ENCODE data around the gene PPM1H. TPM values are rescaled to one million over a fixed set of nuclear protein-coding genes. Genes with fewer than 3 reads are reported as not detected.

PPM1H gene
- 6.3 to 8.1 TPM (median 7.0 TPM) in 5 replicates for total RNA-seq (2022; extraction: Qiagen RNA extraction)

GRCh38 chr12:62934799-62935674, at the start of gene PPM1H:
Gene PPM1H, minus strand, starts transcription at chr12:62935150. Its CDS starts 414 bp downstream, at chr12:62934736.

Other genes starting within 250 kb of the PPM1H start
- gene AVPR1A, start 216.1 kb upstream of the PPM1H start, total RNA-seq (2022; extraction: Qiagen RNA extraction) = 0.02 to 0.13 TPM (median 0.05 TPM) in 4 of 5 replicates, not detected in the other

Measured in A549 treated with CORT108297 at 1 μM for 4 hours (cell line).